GM21619 (cell line): Measurements from ENCODE around the gene CCDC57.

Experiments
- ATAC-seq: cut with Tn5 transposase; IDR thresholded peaks from one replicate; pipeline ENCODE4 v1.9.1; 2021; ENCODE audit not compliant: unreplicated experiment

Gene CCDC57

GRCh38 chr17:82247182-82247823 lies 34.7 kb upstream of the CCDC57 start:
- no peak for ATAC-seq

GRCh38 chr17:82246365-82247181 lies 33.9 kb upstream of the CCDC57 start:
- no peak for ATAC-seq

GRCh38 chr17:82246040-82246364 lies 33.4 kb upstream of the CCDC57 start:
- no peak for ATAC-seq

GRCh38 chr17:82245134-82246039 lies 32.7 kb upstream of the CCDC57 start:
- no peak for ATAC-seq

GRCh38 chr17:82244413-82245133 lies 31.9 kb upstream of the CCDC57 start:
- no peak for ATAC-seq

- no peak for ATAC-seq
These were observed 31.2 kb upstream of the CCDC57 start for GRCh38 chr17:82243648-82244412.

GRCh38 chr17:82242977-82243647 lies 30.5 kb upstream of the CCDC57 start:
- no peak for ATAC-seq

GRCh38 chr17:82242698-82242976 lies 30.0 kb upstream of the CCDC57 start:
- no peak for ATAC-seq

GRCh38 chr17:82241926-82242697 lies 29.5 kb upstream of the CCDC57 start:
- ATAC-seq: no peak

- no peak for ATAC-seq
These were observed 28.7 kb upstream of the CCDC57 start for GRCh38 chr17:82241183-82241925.

GRCh38 chr17:82240506-82241182 lies 28.0 kb upstream of the CCDC57 start:
- ATAC-seq: no peak

- ATAC-seq: no peak
These were observed 27.4 kb upstream of the CCDC57 start for GRCh38 chr17:82239926-82240505.

- no peak for ATAC-seq
These were observed 26.8 kb upstream of the CCDC57 start for GRCh38 chr17:82239401-82239925.

- no peak for ATAC-seq
These were observed 26.0 kb upstream of the CCDC57 start for GRCh38 chr17:82238472-82239201.

- ATAC-seq: no peak
These were observed 25.3 kb upstream of the CCDC57 start for GRCh38 chr17:82237746-82238471.
